Common myeloid progenitor, CD34-positive (primary cell): Measurements from ENCODE around the gene HAND1.
A peak's percentile ranks its signal among the peaks of the same experiment; 100 is the strongest.

Experiments
- CTCF ChIA-PET: fragments of 350-600 bp; sonication (Branson Sonifier 250); formaldehyde crosslinking; loops from one replicate; lab custom pipeline; 2021; ENCODE audit warnings: antibody characterized with exemption; lab: Charles Lee
- POLR2A ChIA-PET: fragments of 350-600 bp; sonication (Branson Sonifier 250); formaldehyde crosslinking; loops from one replicate; lab custom pipeline; 2021; ENCODE audit warnings: antibody characterized with exemption; lab: Charles Lee
- DNase-seq, 3 donors: peaks; one replicate each; pipeline versions ENCODE4 v3.0.0 to v3.0.0-alpha.2; 2013
- H3K27ac ChIP-seq, 2 experiments: 1 replicate in 1 of 2; 2 replicates in 1 of 2; pipeline ENCODE4 v1.7.0; 2013; ENCODE audit warnings: inconsistent platforms in 2 of 2, low read length in 2 of 2, mild to moderate bottlenecking in 2 of 2, low read depth in 1 of 2, moderate library complexity in 1 of 2; ENCODE audit not compliant: severe bottlenecking in 2 of 2, insufficient read depth in 1 of 2, poor library complexity in 1 of 2
- H3K27me3 ChIP-seq, 5 experiments: replicated peaks in 2 of 5; 1 replicate in 3 of 5; 2 replicates in 2 of 5; pipeline versions ENCODE4 v1.6.1 to v1.7.0; 2013; ENCODE audit warnings: low read length in 4 of 5, mild to moderate bottlenecking in 2 of 5, moderate library complexity in 2 of 5, inconsistent platforms in 1 of 5; ENCODE audit not compliant: insufficient read depth in 5 of 5, control insufficient read depth in 4 of 5
- H3K36me3 ChIP-seq, 4 experiments: 1 replicate in 2 of 4; 2 replicates in 2 of 4; pipeline versions ENCODE4 v1.6.1 to v1.7.0; 2013; ENCODE audit warnings: low read length in 3 of 4, control low read depth in 1 of 4, mild to moderate bottlenecking in 1 of 4; ENCODE audit not compliant: control insufficient read depth in 4 of 4, insufficient read depth in 4 of 4
- H3K4me1 ChIP-seq, 4 experiments: 1 replicate in 3 of 4; 2 replicates in 1 of 4; pipeline versions ENCODE4 v1.6.1 to v1.7.1; 2013; ENCODE audit warnings: low read length in 3 of 4, mild to moderate bottlenecking in 3 of 4, control low read depth in 1 of 4, inconsistent platforms in 1 of 4, moderate library complexity in 1 of 4; ENCODE audit not compliant: control insufficient read depth in 4 of 4, insufficient read depth in 4 of 4; ENCODE audit errors: control extremely low read depth in 1 of 4
- H3K4me3 ChIP-seq, 7 experiments: 1 replicate in 4 of 7; 2 replicates in 3 of 7; pipeline versions ENCODE4 v1.5.1 to v1.7.0; 2013; ENCODE audit warnings: mild to moderate bottlenecking in 7 of 7, low read length in 6 of 7, moderate library complexity in 6 of 7, inconsistent platforms in 2 of 7, low read depth in 2 of 7, control low read depth in 1 of 7; ENCODE audit not compliant: insufficient read depth in 4 of 7, control insufficient read depth in 1 of 7; ENCODE audit errors: extremely low read depth in 1 of 7
- H3K9me3 ChIP-seq, 5 experiments: 1 replicate in 4 of 5; 2 replicates in 1 of 5; pipeline versions ENCODE4 v1.6.1 to v1.7.1; 2013; ENCODE audit warnings: low read length in 4 of 5, mild to moderate bottlenecking in 2 of 5, inconsistent platforms in 1 of 5, low read depth in 1 of 5, moderate library complexity in 1 of 5; ENCODE audit not compliant: control insufficient read depth in 4 of 5, insufficient read depth in 2 of 5; ENCODE audit errors: control extremely low read depth in 1 of 5
- WGBS: methylation state at CpG from one replicate; pipeline ENCODE4 v1.1.5; 2013; ENCODE audit not compliant: insufficient coverage; 5-methylcytosine and 5-hydroxymethylcytosine counted together

HAND1 gene

GRCh38 chr5:154472871-154473580 is 5.0 kb downstream of the HAND1 start:
- H3K4me1 ChIP-seq = peaks cover 0 to 35% (median 16%) of the 10 kb centered on the region in 4 experiments
- ChIA-PET POLR2A (interaction anchor here (0.6 kb wide), 1 partner anchor 135 kb away, joined by 3 read pairs; no protein-coding TSS in a partner anchor), CTCF (interaction anchor here (1.5 to 10.0 kb wide), 2 partner anchors 11 to 138 kb away, joined by 3 to 117 read pairs; no protein-coding TSS in a partner anchor)
- no peak overlapping the region for H3K4me3 ChIP-seq
- no peak for DNase-seq
- H3K27ac ChIP-seq = no peak overlapping the region
- H3K9me3 ChIP-seq = peaks cover 0 to 2% (median 0%) of the 10 kb centered on the region in 5 experiments
- peaks cover 30 to 96% (median 72%) of the 10 kb centered on the region in 5 experiments for H3K27me3 ChIP-seq
- WGBS = 7% methylated on average over 20 of the region's 35 CpGs
- no peaks in the 10 kb centered on the region for H3K36me3 ChIP-seq

- 16% methylated on average over 7 of the region's 11 CpGs for WGBS
- Histone ChIP-seq H3K9me3 (no peaks in the 10 kb centered on the region), H3K36me3 (no peaks in the 10 kb centered on the region), H3K4me1 (peaks cover 0 to 17% (median 9%) of the 10 kb centered on the region in 4 experiments), H3K27me3 (peaks cover 33 to 84% (median 57%) of the 10 kb centered on the region in 5 experiments), H3K4me3 (no peak overlapping the region), H3K27ac (no peak overlapping the region)
- POLR2A ChIA-PET = interaction anchor here (1.2 kb wide), 1 partner anchor 16 kb away, joined by 4 read pairs; no protein-coding TSS in a partner anchor
- no peak for DNase-seq
- CTCF ChIA-PET = interaction anchor here (1.5 to 10.0 kb wide), 4 partner anchors 9 to 140 kb away, joined by 3 to 117 read pairs (median 29); no protein-coding TSS in a partner anchor
These were observed 6.8 kb downstream of the HAND1 start for GRCh38 chr5:154470947-154471870.

GRCh38 chr5:154470137-154470536 is 7.9 kb downstream of the HAND1 start:
- peaks cover 33 to 75% (median 46%) of the 10 kb centered on the region in 5 experiments for H3K27me3 ChIP-seq
- no peak overlapping the region for H3K4me3 ChIP-seq
- ChIA-PET CTCF (interaction anchor here (1.5 to 10.0 kb wide), 3 partner anchors 8 to 141 kb away, joined by 7 to 117 read pairs (median 51); no protein-coding TSS in a partner anchor), POLR2A (no interaction called here)
- H3K9me3 ChIP-seq = no peaks in the 10 kb centered on the region
- 72% methylated on average over 2 of the region's 2 CpGs for whole genome bisulfite sequencing
- H3K4me1 ChIP-seq = peaks cover 0 to 10% (median 5%) of the 10 kb centered on the region in 4 experiments
- H3K27ac ChIP-seq = no peak overlapping the region
- no peak for DNase-seq
- H3K36me3 ChIP-seq = no peaks in the 10 kb centered on the region

GRCh38 chr5:154467655-154468354 is 10.2 kb downstream of the HAND1 start:
- peaks cover 26 to 51% (median 30%) of the 10 kb centered on the region in 5 experiments for H3K27me3 ChIP-seq
- H3K27ac ChIP-seq = no peak overlapping the region
- ChIA-PET CTCF (interaction anchor here (0.7 to 10.0 kb wide), 26 partner anchors 9 to 492 kb away, joined by 3 to 117 read pairs (median 4); partner anchors contain the start of gene SAP30L), POLR2A (no interaction called here)
- 51% methylated on average over 17 of the region's 18 CpGs for WGBS
- H3K4me1 ChIP-seq = peaks cover 0 to 4% (median 0%) of the 10 kb centered on the region in 4 experiments
- peak; percentile 62 to 79 (median 71) for DNase-seq
- no peaks in the 10 kb centered on the region for H3K36me3 ChIP-seq
- no peak overlapping the region for H3K4me3 ChIP-seq
- no peaks in the 10 kb centered on the region for H3K9me3 ChIP-seq

GRCh38 chr5:154466671-154467070 is 11.4 kb downstream of the HAND1 start:
- Histone ChIP-seq H3K9me3 (no peaks in the 10 kb centered on the region), H3K36me3 (no peaks in the 10 kb centered on the region), H3K4me3 (no peak overlapping the region), H3K4me1 (peaks cover 0 to 4% (median 0%) of the 10 kb centered on the region in 4 experiments), H3K27me3 (peaks cover 18 to 40% (median 23%) of the 10 kb centered on the region in 5 experiments), H3K27ac (no peak overlapping the region)
- WGBS = 98% methylated on average over 5 of the region's 5 CpGs
- CTCF ChIA-PET = interaction anchor here (0.6 to 10.0 kb wide), 21 partner anchors 10 to 399 kb away, joined by 3 to 117 read pairs (median 3); no protein-coding TSS in a partner anchor
- POLR2A ChIA-PET = no interaction called here
- DNase-seq = no peak

- POLR2A ChIA-PET = interaction anchor here (0.6 kb wide), 1 partner anchor 10 kb away, joined by 3 read pairs; no protein-coding TSS in a partner anchor
- H3K9me3 ChIP-seq = no peaks in the 10 kb centered on the region
- CTCF ChIA-PET = interaction anchor here (0.7 to 10.0 kb wide), 13 partner anchors 10 to 398 kb away, joined by 3 to 117 read pairs (median 4); no protein-coding TSS in a partner anchor
- peaks cover 13 to 35% (median 19%) of the 10 kb centered on the region in 5 experiments for H3K27me3 ChIP-seq
- WGBS = 88% methylated on average over 5 of the region's 5 CpGs
- no peak overlapping the region for H3K4me3 ChIP-seq
- peaks cover 0 to under 1% (median 0%) of the 10 kb centered on the region in 4 experiments for H3K36me3 ChIP-seq
- peaks cover 0 to 3% (median 0%) of the 10 kb centered on the region in 4 experiments for H3K4me1 ChIP-seq
- H3K27ac ChIP-seq = no peak overlapping the region
- no peak for DNase-seq
These were observed 11.9 kb downstream of the HAND1 start for GRCh38 chr5:154466147-154466546.
